AG04450 (cell line): ENCODE data around the gene TRPM2. TPM values are rescaled to one million over a fixed set of nuclear protein-coding genes. Genes with fewer than 3 reads are reported as not detected.

Experiments
- CTCF ChIA-PET: fragments of 300-600, 350-600 bp; formaldehyde crosslinking; extraction: SDS; loops from one replicate; lab custom pipeline; 2022; ENCODE audit warnings: antibody characterized with exemption, inconsistent platforms; lab: Charles Lee
- POLR2A ChIA-PET: fragments of 350-600 bp; formaldehyde crosslinking; extraction: SDS; loops from one replicate; lab custom pipeline; 2021; ENCODE audit warnings: antibody characterized with exemption, inconsistent platforms; lab: Yijun Ruan, JAX
- DNase-seq: peaks from one replicate; pipeline ENCODE4 v3.0.0-alpha.2; 2011; ENCODE audit warnings: low read depth, low spot score
- H3K27ac ChIP-seq: one replicate; pipeline ENCODE4 v1.5.1; 2012; ENCODE audit warnings: low read depth, low read length, control low read depth
- H3K27me3 ChIP-seq: one replicate; pipeline ENCODE4 v1.6.0; 2012; ENCODE audit warnings: low read length; ENCODE audit not compliant: control insufficient read depth, insufficient read depth
- H3K4me3 ChIP-seq: 2 replicates; pipeline ENCODE4 v1.5.1; 2011; ENCODE audit warnings: mild to moderate bottlenecking, low read depth, low read length, control low read depth
- H3K9me3 ChIP-seq: 2 replicates; pipeline ENCODE4 v1.5.1; 2012; ENCODE audit warnings: low read length; ENCODE audit not compliant: control insufficient read depth, insufficient read depth
- polyA plus RNA-seq: library from polyadenylated mRNA; depleted of rRNA; stranded (reverse); fragments of >200 nt; gene quantifications from 2 replicates; pipeline ENCODE4 v1.2.3, GENCODE V29; 2011; rRNA removed
- small RNA-seq: library from RNA; depleted of rRNA; stranded (forward); fragments of <200 nt; gene quantifications from one replicate; pipeline ENCODE3, GENCODE V24; 2012; ENCODE audit warnings: low read depth; ENCODE audit not compliant: insufficient read length
- TF ChIP-seq, protein P1 (sequence below): IDR thresholded peaks from 2 replicates; pipeline ENCODE4 v1.5.1; 2011; ENCODE audit warnings: low read depth, low read length, control low read depth, inconsistent platforms

TRPM2 gene
- polyA plus RNA-seq, 1 experiment: not detected

DNA sequence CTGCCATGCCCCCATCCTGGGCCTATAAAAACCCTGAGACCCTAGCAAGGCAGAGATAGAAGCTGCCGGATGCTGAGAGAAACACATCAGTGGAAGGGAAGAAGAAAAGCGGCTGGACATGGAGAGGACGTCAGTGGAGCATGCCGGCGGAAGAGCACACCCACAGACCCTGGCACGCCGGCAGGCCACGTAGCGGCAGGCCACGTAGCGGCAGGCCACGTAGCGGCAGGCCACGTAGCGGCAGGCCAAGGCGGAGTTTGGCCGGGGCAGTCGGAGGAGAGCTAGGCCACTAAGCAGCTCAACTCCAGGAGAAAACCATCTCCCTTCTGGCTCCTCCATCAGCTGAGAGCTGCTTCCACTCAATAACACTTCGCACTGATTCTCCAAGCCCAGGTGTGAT lies 137.0 kb downstream of the TRPM2 start:
- TF ChIP-seq, protein P1, sequence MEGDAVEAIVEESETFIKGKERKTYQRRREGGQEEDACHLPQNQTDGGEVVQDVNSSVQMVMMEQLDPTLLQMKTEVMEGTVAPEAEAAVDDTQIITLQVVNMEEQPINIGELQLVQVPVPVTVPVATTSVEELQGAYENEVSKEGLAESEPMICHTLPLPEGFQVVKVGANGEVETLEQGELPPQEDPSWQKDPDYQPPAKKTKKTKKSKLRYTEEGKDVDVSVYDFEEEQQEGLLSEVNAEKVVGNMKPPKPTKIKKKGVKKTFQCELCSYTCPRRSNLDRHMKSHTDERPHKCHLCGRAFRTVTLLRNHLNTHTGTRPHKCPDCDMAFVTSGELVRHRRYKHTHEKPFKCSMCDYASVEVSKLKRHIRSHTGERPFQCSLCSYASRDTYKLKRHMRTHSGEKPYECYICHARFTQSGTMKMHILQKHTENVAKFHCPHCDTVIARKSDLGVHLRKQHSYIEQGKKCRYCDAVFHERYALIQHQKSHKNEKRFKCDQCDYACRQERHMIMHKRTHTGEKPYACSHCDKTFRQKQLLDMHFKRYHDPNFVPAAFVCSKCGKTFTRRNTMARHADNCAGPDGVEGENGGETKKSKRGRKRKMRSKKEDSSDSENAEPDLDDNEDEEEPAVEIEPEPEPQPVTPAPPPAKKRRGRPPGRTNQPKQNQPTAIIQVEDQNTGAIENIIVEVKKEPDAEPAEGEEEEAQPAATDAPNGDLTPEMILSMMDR: no peak
- Histone ChIP-seq H3K27me3 (no peaks in the 10 kb centered on the region), H3K27ac (no peak overlapping the region), H3K4me3 (no peak overlapping the region), H3K9me3 (peaks cover 30% of the 10 kb centered on the region)
- CTCF ChIA-PET: interaction anchor here (0.7 kb wide), 1 partner anchor 10 kb away, joined by 3 read pairs; no protein-coding TSS in a partner anchor
- POLR2A ChIA-PET: no interaction called here
- no peak for DNase-seq

DNA sequence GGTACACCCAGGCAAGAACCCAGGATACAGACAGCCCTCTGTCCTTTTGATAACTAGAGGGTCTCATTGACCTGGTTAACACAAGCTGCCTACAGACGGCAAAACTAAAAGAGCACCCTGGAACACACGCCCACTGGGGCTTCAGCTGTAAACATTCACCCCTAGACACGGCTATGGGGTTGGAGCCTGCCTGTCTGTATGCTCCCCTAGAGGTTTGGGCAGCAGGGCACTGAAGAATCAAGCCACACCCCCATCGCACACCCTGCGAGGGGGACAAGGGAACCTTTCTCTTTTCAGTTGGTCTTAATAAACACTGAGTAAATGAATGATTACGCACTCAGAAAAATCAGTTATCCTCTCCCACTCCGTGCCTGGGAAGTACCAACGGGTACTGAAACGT lies 137.4 kb downstream of the TRPM2 start:
- Histone ChIP-seq H3K27me3 (no peaks in the 10 kb centered on the region), H3K27ac (no peak overlapping the region), H3K4me3 (no peak overlapping the region), H3K9me3 (peaks cover 30% of the 10 kb centered on the region)
- CTCF ChIA-PET: no interaction called here
- DNase-seq: no peak
- TF ChIP-seq, protein P1: no peak
- POLR2A ChIA-PET: no interaction called here

Small RNA genes lying within 50 kb of the gene (small RNA-seq; reads per million reads assigned to genes)
- not detected for gene RF00285

Other genes starting within 250 kb of the TRPM2 start
- gene PWP2, start 246.2 kb upstream of the TRPM2 start, polyA plus RNA-seq: 12.1 and 12.9 TPM in 2 replicates
- 52.6 and 54.0 TPM in 2 replicates for gene GATD3, start 219.9 kb upstream of the TRPM2 start, polyA plus RNA-seq
- 0.06 TPM in 1 of 2 replicates, not detected in the other for gene ICOSLG, start 112.7 kb upstream of the TRPM2 start, polyA plus RNA-seq
- not detected in 2 replicates for gene DNMT3L, start 91.7 kb upstream of the TRPM2 start, polyA plus RNA-seq
- gene AIRE, start 67.7 kb upstream of the TRPM2 start, polyA plus RNA-seq: not detected in 2 replicates
- gene PFKL, start 53.6 kb upstream of the TRPM2 start, polyA plus RNA-seq: 44.3 and 59.1 TPM in 2 replicates
- gene CFAP410, start 14.2 kb upstream of the TRPM2 start, polyA plus RNA-seq: 3.7 and 7.1 TPM in 2 replicates
- gene LRRC3, start 101.9 kb downstream of the TRPM2 start, polyA plus RNA-seq: 0.10 and 0.14 TPM in 2 replicates
- not detected in 2 replicates for gene KRTAP10-1, start 186.6 kb downstream of the TRPM2 start, polyA plus RNA-seq
- gene KRTAP10-2, start 197.9 kb downstream of the TRPM2 start, polyA plus RNA-seq: not detected in 2 replicates
- gene KRTAP10-3, start 205.2 kb downstream of the TRPM2 start, polyA plus RNA-seq: not detected in 2 replicates
- gene KRTAP10-4, start 220.1 kb downstream of the TRPM2 start, polyA plus RNA-seq: not detected in 2 replicates
- gene KRTAP10-5, start 227.0 kb downstream of the TRPM2 start, polyA plus RNA-seq: not detected in 2 replicates
- gene KRTAP10-6, start 238.9 kb downstream of the TRPM2 start, polyA plus RNA-seq: not detected in 2 replicates
- gene KRTAP10-7, start 247.0 kb downstream of the TRPM2 start, polyA plus RNA-seq: not detected in 2 replicates